ENCODE results near the gene PLG. TPM values are rescaled to one million over a fixed set of nuclear protein-coding genes. Genes with fewer than 3 reads are reported as not detected.

Gene PLG
- total RNA-seq, 4 donors from 2014 or later: 5.1 TPM; not detected in 3

GRCh38 chr6:160765412-160765811, 63.4 kb downstream of the PLG start:
- no peak overlapping the region for H3K27ac ChIP-seq
- peaks cover 8% of the 10 kb centered on the region for H3K9me3 ChIP-seq
- 84% methylated on average over 8 of the region's 8 CpGs for WGBS
- no peaks in the 10 kb centered on the region for H3K36me3 ChIP-seq
- no peak overlapping the region for H3K4me3 ChIP-seq
- peaks cover 10% of the 10 kb centered on the region for H3K27me3 ChIP-seq
- TF ChIP-seq CTCF (IDR thresholded peaks at IDR 0.05): no peak
- TF ChIP-seq POLR2A (IDR thresholded peaks at IDR 0.05): no peak
- no peak for TF ChIP-seq POLR2AphosphoS5 (IDR thresholded peaks at IDR 0.05)
- TF ChIP-seq EP300 (IDR thresholded peaks at IDR 0.05): no peak
- peaks cover 5% of the 10 kb centered on the region for H3K4me1 ChIP-seq
- DNase-seq (ENCODE audit: low spot score in 2 of 2): no peak

- no peak overlapping the region for H3K27ac ChIP-seq
- peaks cover 8% of the 10 kb centered on the region for H3K9me3 ChIP-seq
- DNase-seq (ENCODE audit: low spot score in 2 of 2): no peak
- H3K36me3 ChIP-seq: no peaks in the 10 kb centered on the region
- 51% methylated on average over 4 of the region's 7 CpGs for WGBS
- peaks cover 10% of the 10 kb centered on the region for H3K27me3 ChIP-seq
- TF ChIP-seq CTCF (IDR thresholded peaks at IDR 0.05) (no peak), EP300 (IDR thresholded peaks at IDR 0.05) (no peak), POLR2AphosphoS5 (IDR thresholded peaks at IDR 0.05) (no peak), POLR2A (IDR thresholded peaks at IDR 0.05) (no peak)
- peak overlapping the region; percentile 59 for H3K4me3 ChIP-seq
- H3K4me1 ChIP-seq: peaks cover 5% of the 10 kb centered on the region
Measured at GRCh38 chr6:160766657-160766988, 64.6 kb downstream of the PLG start.

GRCh38 chr6:160766989-160767646, 65.1 kb downstream of the PLG start:
- peaks cover 10% of the 10 kb centered on the region for H3K27me3 ChIP-seq
- peaks cover 5% of the 10 kb centered on the region for H3K4me1 ChIP-seq
- TF ChIP-seq CTCF (IDR thresholded peaks at IDR 0.05) (peak in 1 of 2 donors; percentile 76), POLR2A (IDR thresholded peaks at IDR 0.05) (no peak), EP300 (IDR thresholded peaks at IDR 0.05) (no peak)
- no peak overlapping the region for H3K27ac ChIP-seq
- no peaks in the 10 kb centered on the region for H3K36me3 ChIP-seq
- peak overlapping the region; percentile 59 for H3K4me3 ChIP-seq
- 3% methylated on average over 38 of the region's 55 CpGs for WGBS
- peaks cover 8% of the 10 kb centered on the region for H3K9me3 ChIP-seq
- peak; percentile 67 to 80 for DNase-seq (ENCODE audit: low spot score in 2 of 2)

GRCh38 chr6:160767647-160768019, 65.6 kb downstream of the PLG start:
- Histone ChIP-seq H3K9me3 (peaks cover 7% of the 10 kb centered on the region), H3K27me3 (peaks cover 10% of the 10 kb centered on the region), H3K36me3 (no peaks in the 10 kb centered on the region), H3K4me1 (peaks cover 5% of the 10 kb centered on the region), H3K27ac (no peak overlapping the region), H3K4me3 (peak overlapping the region; percentile 59)
- TF ChIP-seq CTCF (IDR thresholded peaks at IDR 0.05) (no peak), POLR2AphosphoS5 (IDR thresholded peaks at IDR 0.05) (no peak), POLR2A (IDR thresholded peaks at IDR 0.05) (no peak), EP300 (IDR thresholded peaks at IDR 0.05) (no peak)
- 52% methylated on average over 5 of the region's 5 CpGs for WGBS
- no peak for DNase-seq (ENCODE audit: low spot score in 2 of 2)

- H3K36me3 ChIP-seq: no peaks in the 10 kb centered on the region
- H3K27ac ChIP-seq: no peak overlapping the region
- H3K9me3 ChIP-seq: peaks cover 2% of the 10 kb centered on the region
- H3K4me3 ChIP-seq: no peak overlapping the region
- no peak for DNase-seq (ENCODE audit: low spot score in 2 of 2)
- no peak for TF ChIP-seq CTCF (IDR thresholded peaks at IDR 0.05)
- TF ChIP-seq POLR2AphosphoS5 (IDR thresholded peaks at IDR 0.05): no peak
- TF ChIP-seq POLR2A (IDR thresholded peaks at IDR 0.05): no peak
- no peak for TF ChIP-seq EP300 (IDR thresholded peaks at IDR 0.05)
- WGBS: 91% methylated on average over 8 of the region's 8 CpGs
- peaks cover 10% of the 10 kb centered on the region for H3K27me3 ChIP-seq
- H3K4me1 ChIP-seq: peaks cover 5% of the 10 kb centered on the region
Measured at GRCh38 chr6:160768101-160768500, 66.1 kb downstream of the PLG start.
